NB4 (cell line): ENCODE data around the gene CDHR1.
"Not testable (repeated sequence)": the region's sequence is repeated elsewhere in the genome, so short reads cannot be mapped to it uniquely, and the experiment has no call there.

Experiments
- POLR2A ChIP-seq: IDR thresholded peaks from 2 replicates; pipeline ENCODE4 v1.6.1; 2011; ENCODE audit warnings: mild to moderate bottlenecking; ENCODE audit not compliant: insufficient read length; ENCODE audit errors: extremely low read depth
- TF ChIP-seq, protein P1 (sequence below): IDR thresholded peaks from one replicate; pipeline ENCODE4 v1.5.1; 2012; ENCODE audit warnings: low read depth, low read length
- TF ChIP-seq, protein P2 (sequence below): IDR thresholded peaks from 2 replicates; pipeline ENCODE4 v1.6.1; 2011; ENCODE audit warnings: low read depth, low read length

DNA sequence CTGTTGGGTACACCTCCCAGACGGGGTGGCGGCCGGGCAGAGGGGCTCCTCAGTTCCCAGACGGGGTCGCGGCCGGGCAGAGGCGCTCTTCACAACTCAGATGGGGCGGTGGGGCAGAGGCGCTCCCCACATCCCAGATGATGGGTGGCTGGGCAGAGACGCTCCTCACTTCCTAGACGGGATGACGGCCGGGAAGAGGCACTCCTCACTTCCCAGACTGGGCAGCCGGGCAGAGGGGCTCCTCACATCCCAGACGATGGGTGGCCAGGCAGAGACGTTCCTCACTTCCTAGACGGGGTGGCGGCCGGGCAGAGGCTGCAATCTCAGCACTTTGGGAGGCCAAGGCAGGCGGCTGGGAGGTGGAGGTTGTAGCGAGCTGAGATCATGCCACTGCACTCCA is 14.0 kb upstream of the CDHR1 start:
- TF ChIP-seq, protein P1, sequence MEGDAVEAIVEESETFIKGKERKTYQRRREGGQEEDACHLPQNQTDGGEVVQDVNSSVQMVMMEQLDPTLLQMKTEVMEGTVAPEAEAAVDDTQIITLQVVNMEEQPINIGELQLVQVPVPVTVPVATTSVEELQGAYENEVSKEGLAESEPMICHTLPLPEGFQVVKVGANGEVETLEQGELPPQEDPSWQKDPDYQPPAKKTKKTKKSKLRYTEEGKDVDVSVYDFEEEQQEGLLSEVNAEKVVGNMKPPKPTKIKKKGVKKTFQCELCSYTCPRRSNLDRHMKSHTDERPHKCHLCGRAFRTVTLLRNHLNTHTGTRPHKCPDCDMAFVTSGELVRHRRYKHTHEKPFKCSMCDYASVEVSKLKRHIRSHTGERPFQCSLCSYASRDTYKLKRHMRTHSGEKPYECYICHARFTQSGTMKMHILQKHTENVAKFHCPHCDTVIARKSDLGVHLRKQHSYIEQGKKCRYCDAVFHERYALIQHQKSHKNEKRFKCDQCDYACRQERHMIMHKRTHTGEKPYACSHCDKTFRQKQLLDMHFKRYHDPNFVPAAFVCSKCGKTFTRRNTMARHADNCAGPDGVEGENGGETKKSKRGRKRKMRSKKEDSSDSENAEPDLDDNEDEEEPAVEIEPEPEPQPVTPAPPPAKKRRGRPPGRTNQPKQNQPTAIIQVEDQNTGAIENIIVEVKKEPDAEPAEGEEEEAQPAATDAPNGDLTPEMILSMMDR = not testable (repeated sequence)
- TF ChIP-seq POLR2A = not testable (repeated sequence)
- TF ChIP-seq, protein P2, sequence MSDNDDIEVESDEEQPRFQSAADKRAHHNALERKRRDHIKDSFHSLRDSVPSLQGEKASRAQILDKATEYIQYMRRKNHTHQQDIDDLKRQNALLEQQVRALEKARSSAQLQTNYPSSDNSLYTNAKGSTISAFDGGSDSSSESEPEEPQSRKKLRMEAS = not testable (repeated sequence)
